ENCODE measurements around the gene CIB2.

The CIB2 gene

DNA sequence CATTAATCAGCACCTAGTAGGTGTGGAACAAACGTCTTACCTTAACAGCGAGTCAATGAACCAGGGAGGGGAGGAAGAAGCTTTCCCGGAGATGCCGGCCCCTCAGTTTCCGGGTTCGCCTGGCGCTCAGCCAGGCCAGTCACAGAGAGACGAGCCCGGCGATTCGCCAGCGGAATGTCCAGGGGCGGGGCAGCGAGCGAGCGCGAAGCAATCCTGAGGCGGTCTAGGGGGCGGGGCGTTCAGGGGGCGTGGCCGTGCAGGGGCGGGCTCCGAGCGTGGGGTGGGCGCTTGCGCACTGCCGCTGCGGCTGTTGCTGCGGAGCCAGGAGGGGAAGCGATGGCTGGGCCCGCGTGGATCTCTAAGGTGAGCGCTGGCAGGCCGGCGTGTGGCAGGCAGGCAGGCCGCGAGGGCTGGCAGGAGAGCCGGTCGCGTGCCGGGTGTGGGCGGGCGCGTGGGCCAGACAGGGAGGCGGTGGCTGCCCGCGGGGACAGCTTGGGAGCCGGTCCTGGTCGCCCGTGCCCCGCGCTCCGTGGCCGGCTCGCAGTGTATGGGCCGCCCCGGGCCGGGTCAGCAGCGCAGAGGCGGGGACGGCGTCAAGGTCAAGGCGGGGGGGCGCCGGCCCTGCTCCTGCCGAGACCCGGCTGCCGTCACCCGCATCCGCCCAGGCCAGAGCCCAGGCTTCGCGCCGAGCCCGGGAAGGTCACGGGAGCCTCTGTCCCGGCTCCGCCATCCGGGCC is 18.0 kb upstream of the CIB2 start, which contains the start of gene IDH3A:
IDH3A (plus strand) TSS at position 295 of the 737 bp plus-strand sequence; CDS start at position 337, 42 bp downstream.
- DNase-seq = peak; percentile 100

GRCh38 chr15:78148392-78149067 is 17.3 kb upstream of the CIB2 start:
- DNase-seq = no peak

- DNase-seq = no peak
These were observed 16.3 kb upstream of the CIB2 start for GRCh38 chr15:78147566-78147965.

DNA sequence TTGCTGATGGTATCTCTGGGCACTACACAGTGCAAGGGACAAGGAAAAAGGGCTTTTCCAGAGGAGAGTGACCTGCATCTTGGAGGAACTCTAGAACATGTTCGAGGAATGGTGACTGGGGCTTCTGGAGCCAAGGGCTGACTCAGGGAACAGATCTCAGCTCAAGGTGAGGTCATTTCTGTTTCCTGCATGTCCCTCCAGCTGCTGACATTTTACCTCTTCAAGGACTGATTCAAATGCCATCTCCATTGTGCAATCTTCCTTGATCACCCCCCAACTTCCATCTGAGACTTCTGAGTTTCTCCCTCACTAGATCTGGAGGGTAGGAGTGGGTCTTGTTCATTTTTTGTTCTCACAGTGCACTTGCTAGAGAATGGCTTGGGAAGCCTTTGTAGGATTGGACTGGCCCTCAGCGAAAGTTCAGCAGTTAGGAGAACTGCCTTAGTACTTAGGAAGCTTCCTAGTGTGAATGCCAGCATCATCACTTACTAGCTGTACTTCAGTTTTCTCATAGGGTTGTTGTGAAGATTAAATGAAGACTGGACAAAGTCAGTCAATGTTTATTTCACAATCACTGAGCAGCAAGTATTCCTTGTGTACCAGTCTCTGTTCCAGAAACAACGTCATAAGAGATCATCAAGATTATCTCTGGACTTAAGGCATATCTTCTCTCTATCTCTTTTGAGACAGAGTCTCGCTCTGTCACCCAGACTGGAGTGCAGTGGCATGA is 15.3 kb upstream of the CIB2 start:
- no peak for DNase-seq

DNA sequence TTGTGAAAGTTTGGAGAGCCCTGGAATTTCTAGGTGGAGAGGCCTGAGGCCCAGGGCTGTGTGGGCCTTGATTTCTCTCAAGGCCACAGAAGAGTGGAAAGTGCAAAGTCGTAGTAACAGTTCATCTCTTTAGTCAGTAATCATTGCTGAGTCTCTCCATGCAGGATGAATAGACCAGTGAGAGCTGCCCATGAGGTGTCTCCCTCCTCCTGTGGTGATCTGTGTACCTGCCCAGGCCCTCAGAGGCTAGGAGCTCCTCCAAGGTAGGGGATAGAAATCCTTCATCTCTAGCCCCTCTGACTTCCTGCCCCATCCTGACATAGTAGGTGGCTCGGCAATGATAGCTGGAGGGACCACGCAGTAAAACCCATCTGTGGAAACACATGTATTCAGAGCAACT is 11.1 kb upstream of the CIB2 start:
- DNase-seq = no peak

DNA sequence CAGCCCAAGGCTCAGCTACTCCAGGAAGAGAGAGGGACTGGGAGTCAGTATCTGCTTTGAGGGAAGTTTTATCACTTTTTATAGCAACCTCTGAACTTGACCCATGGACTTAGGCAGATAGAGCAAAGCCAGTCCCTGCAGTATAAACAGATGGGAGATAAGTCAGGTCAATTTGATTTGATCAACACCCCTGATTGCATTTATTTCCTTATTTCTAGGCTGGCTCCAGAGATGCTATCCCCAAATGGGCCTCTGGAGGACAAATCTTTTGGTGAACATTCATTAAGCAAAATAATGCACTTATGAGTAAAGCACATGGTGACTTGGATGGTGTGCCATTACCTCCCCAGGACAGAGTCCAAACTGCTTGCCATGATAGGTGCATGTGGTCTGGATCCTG is 9.0 kb upstream of the CIB2 start:
- no peak for DNase-seq

- no peak for DNase-seq
These were observed 8.3 kb upstream of the CIB2 start for GRCh38 chr15:78139578-78139977.

DNA sequence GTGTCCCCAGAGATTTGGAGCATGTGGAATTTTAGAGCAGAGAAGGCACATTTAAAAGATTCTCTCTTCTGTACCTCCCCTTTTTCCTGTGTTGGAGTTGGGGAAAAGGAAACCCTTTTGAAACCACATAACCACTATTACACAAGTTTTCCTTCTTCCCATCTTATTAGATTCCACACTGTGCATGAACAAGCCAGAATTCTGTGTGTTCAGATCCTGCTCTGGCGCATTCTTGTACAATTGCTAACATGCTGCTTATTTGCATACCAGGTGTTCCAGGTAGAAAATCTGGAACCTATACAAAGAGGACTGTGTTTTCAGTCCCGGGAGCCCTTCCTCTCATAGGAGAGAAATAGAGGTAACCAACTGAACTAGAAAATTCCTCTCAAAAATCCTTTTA is 2.6 kb upstream of the CIB2 start:
- DNase-seq = no peak

DNA sequence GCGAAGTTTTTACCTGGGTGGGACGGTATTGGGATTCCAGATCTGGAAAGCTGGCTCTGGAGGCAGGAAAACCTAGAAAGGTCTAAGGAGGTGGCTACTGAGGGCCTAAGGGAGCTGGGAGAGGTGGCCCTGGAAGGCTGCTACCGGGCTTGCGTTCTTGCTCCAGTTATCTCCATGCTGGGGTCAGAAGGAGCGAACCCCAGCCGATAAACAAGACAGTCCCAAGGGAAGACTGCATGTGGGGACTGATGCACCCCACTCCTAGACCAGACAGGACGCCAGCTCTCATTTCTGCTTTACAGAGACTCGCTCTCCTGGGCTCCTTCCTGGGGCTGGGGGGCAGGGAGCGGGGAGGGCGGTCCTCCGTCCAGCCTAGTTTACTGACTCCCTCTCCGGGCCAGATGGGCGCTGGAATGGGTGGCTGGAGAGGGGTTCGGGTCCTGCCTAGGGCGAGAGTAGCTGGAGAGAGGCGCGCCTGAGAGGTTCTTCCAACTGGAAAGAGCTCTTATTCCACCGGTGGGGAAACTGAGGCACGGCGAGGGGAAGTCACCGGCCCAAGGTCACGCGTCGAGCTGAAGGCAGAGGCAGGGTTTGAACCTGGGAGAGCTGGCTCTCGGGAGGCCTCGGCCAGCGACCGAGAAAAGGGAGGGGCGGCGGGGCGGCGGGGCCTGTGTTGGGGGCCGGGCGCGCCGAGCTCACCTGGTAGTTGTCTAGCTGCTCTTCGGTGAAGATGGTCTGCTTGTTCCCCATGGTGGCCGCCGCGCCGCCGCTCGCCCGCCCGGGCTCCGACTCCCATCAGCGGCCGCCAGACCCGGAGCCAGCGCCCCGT is 565 bp downstream of the CIB2 start:
- no peak for DNase-seq

GRCh38 chr15:78129751-78130287 is 1.4 kb downstream of the CIB2 start:
- no peak for DNase-seq

GRCh38 chr15:78129077-78129750 is 2.0 kb downstream of the CIB2 start:
- no peak for DNase-seq

DNA sequence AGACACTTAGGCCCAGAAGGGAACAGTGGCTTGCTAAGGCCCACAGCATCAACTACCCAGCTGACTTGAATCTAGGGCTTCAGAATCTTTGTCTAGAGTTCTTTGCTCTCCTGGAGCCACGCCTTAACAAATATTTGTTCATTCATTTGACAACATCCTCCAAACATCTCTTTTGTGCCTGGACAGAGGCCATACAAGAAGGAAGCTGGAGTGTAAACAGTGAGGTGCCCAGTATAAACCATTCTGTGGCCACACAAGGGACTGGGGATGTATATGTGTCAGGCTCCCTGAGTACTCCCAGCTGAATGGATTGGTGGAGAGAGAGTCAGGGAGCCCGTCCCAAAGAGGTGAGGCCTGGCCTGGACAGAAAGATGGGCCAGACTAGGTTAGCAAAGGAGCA is 3.4 kb downstream of the CIB2 start:
- DNase-seq = no peak

DNA sequence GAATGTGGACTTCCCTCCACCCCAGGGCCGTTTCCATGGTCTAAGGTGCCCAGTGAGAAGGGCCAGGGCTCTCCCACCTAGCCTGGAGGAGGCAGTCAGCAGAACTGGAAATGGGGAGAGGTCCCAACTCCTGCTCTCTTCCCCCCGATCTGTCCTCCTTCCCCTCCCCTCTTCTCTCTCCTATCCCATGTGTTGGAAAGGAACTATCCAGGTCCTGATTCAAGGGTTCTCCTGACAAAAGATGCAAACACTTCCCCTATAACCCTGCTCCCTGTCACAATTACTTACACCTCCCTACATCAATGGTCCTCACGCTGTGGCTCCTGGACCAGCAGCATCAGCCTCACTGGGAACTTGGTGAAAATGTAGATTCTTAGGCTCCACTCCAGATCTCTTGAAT is 6.0 kb downstream of the CIB2 start:
- no peak for DNase-seq

GRCh38 chr15:78120523-78120922 is 10.7 kb downstream of the CIB2 start:
- DNase-seq = no peak

- DNase-seq = no peak
These were observed 18.7 kb downstream of the CIB2 start for GRCh38 chr15:78112551-78112950.

GRCh38 chr15:78111788-78112187 is 19.5 kb downstream of the CIB2 start:
- DNase-seq = no peak

- DNase-seq = no peak
These were observed 20.2 kb downstream of the CIB2 start for GRCh38 chr15:78110916-78111475.

DNA sequence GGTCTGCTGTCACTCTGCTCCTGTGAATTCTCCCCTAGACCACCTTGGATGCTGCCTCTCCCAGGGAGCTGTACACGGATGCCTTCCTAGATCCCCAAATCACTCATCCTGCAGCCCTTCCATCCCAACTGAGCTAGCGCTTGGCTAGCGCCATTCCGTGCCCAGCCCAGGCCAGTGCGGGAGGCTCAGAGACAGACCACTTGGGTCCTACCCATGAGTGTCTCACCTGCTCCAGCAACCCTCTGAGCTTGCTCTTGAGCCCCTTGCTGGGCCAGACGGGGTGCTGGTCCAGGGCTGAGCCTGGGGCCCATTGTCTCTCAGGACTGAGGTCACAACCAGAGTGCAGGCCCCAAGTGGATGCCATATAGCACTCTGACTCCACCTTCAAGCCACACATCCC is 21.1 kb downstream of the CIB2 start:
- no peak for DNase-seq

DNA sequence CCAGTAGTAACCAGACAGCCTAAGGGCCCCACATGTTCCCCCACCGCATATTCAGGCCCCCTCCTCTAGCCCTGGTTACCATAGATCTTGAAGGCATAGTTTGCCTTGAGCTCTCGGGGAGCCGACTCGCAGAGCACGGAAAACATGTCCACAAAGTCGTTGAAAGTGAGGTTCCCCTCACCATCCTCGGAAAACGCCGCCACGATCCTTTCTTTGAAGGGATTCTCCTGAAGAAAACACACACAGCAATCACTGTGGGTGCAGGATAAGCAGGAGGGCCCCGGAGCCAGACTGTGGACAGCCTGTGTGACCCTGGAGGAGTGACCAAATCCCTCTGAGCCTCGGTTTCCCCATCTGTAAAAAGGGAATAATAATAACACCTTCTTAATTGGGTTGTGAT is 22.1 kb downstream of the CIB2 start:
- no peak for DNase-seq

DNA sequence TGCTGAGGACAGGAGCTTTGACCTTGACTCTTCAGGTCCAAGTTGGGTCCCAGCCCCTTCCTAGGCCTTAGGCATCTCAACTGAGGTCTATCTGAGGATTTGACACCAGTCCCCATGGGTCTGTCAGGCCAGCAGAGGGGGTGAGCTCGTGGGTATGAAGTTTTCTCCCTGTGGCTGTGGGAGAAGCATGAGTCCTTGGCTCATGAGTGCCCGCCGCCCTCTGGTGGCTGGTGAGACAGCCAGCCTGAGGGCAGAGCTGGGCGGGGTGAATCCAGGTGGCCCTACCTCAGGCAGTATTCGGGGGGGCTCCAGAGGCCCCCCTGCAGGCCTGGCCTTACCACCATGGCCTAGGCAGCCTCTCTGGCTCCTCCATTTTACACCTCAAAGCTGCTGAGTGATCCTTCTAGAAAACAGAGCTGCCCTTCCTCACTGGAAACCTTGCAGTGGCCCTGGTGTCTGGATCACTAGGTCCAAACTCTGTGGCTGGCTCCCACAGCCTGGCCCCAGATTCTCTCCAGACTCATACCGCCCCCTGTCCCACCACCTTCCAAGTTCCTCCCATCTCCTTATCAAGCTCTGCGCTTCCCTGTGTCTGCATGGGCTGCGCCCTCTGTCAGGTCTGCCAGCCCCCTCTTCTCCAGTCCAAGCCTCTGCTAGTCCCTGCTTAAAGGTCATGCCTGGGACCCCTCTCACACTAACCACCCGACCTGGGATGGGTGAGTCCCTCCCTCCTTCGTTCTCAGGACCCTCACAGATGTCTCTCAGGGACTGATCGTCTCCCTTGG is 22.8 kb downstream of the CIB2 start:
- peak; percentile 90 for DNase-seq

GRCh38 chr15:78107471-78107870 is 23.8 kb downstream of the CIB2 start:
- DNase-seq = no peak

Data from activated CD4-positive, alpha-beta T cell treated with anti-CD3 and anti-CD28 coated beads, Interleukin-2, Interleukin-6, amounts not matched to agents 100 ng/mL and 50 ng/mL, durations not matched to agents 16 hours and 8 hours (primary cell).